Measurements from ENCODE around the gene RNF113A.
"Not testable (repeated sequence)": the region's sequence is repeated elsewhere in the genome, so short reads cannot be mapped to it uniquely, and the experiment has no call there.

Gene RNF113A

DNA sequence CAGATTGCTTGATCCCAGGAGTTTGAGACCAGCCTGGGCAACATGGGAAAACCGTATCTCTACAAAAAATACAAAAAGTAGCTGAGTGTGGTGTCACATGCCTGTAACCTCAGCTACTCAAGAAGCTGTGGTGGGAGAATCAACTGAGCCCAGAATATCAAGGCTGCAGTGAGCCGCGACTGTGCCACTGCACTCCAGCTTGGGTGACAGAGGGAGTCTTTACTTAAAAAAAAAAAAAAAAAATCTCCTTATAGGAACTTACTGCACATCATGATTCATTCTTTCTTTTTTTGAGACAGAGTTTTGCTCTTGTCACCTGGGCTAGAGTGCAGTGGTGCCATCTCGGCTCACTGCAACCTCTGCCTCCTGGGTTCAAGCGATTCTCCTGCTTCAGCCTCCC, 43.1 kb downstream of the RNF113A start:
- Histone ChIP-seq H3F3A (ENCODE audit: control insufficient read depth, insufficient read depth) (no peaks in the 10 kb centered on the region), H3K4me2 (ENCODE audit: low read length) (no peak overlapping the region)
- TF ChIP-seq, protein P1, sequence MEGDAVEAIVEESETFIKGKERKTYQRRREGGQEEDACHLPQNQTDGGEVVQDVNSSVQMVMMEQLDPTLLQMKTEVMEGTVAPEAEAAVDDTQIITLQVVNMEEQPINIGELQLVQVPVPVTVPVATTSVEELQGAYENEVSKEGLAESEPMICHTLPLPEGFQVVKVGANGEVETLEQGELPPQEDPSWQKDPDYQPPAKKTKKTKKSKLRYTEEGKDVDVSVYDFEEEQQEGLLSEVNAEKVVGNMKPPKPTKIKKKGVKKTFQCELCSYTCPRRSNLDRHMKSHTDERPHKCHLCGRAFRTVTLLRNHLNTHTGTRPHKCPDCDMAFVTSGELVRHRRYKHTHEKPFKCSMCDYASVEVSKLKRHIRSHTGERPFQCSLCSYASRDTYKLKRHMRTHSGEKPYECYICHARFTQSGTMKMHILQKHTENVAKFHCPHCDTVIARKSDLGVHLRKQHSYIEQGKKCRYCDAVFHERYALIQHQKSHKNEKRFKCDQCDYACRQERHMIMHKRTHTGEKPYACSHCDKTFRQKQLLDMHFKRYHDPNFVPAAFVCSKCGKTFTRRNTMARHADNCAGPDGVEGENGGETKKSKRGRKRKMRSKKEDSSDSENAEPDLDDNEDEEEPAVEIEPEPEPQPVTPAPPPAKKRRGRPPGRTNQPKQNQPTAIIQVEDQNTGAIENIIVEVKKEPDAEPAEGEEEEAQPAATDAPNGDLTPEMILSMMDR (IDR thresholded peaks at IDR 0.05; ENCODE audit: low read depth, low read length, poor library complexity, severe bottlenecking) = no peak
- TF ChIP-seq EZH2phosphoT487 (IDR thresholded peaks at IDR 0.05; ENCODE audit: borderline replicate concordance, low read length) = no peak

DNA sequence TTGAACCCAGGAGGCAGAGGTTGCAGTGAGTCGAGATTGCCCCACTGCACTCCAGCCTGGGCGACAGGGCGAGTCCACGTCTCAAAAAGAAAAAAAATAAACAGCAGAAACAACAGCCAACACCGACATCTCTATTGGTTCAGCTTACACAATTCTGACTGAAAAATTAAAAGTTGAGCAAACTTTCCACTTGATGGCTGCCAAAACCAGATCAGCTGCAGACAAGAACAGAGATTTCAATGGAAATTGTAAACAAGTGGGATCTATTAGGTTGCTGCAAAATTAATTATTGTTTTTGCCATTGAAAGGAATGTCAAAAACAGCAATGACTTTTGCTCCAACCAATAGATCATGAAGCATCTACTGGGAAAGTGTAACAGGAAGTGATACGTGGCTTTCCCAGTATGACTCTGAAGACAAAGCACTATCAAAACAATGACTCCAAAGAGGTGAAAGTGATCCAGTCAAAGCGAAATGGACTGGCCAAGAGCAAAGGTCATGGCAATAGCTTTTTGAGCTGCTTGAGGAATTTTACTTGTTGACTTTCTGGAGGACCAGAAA, 45.1 kb downstream of the RNF113A start:
- Histone ChIP-seq H3K79me2 (ENCODE audit: control insufficient read depth, low read length) (no peaks in the 10 kb centered on the region), H3K4me1 (ENCODE audit: control insufficient read depth, low read length) (no peaks in the 10 kb centered on the region), H3K4me3 (ENCODE audit: low read length) (no peak overlapping the region), H4K20me1 (ENCODE audit: control insufficient read depth, insufficient read depth, low read depth, low read length) (no peaks in the 10 kb centered on the region), H3K9me2 (replicated peaks; ENCODE audit: control insufficient read depth, low read length) (no peaks in the 10 kb centered on the region), H3K36me3 (ENCODE audit: control insufficient read depth, low read length) (peaks cover 3% of the 10 kb centered on the region; the same call in 1 of the 2 replicates), H3K4me2 (ENCODE audit: low read length) (no peak overlapping the region), H3F3A (ENCODE audit: control insufficient read depth, insufficient read depth) (no peaks in the 10 kb centered on the region), H3K27me3 (ENCODE audit: control insufficient read depth, low read length) (no peaks in the 10 kb centered on the region), H3K9me3 (ENCODE audit: control insufficient read depth, insufficient read depth, low read length) (no peaks in the 10 kb centered on the region), H3K27ac (ENCODE audit: low read depth, low read length) (no peak overlapping the region)
- TF ChIP-seq, protein P1 (IDR thresholded peaks at IDR 0.05; ENCODE audit: low read depth, low read length, poor library complexity, severe bottlenecking) = no peak
- no peak for TF ChIP-seq EZH2phosphoT487 (IDR thresholded peaks at IDR 0.05; ENCODE audit: borderline replicate concordance, low read length)

More for the DNA sequence above, 43.1 kb downstream of the RNF113A start:
- no peaks in the 10 kb centered on the region for H3K79me2 ChIP-seq (ENCODE audit: control insufficient read depth, low read length)
- H3K36me3 ChIP-seq (ENCODE audit: control insufficient read depth, low read length) = peaks cover 6% of the 10 kb centered on the region; the same call in 1 of the 2 replicates
- H3K4me1 ChIP-seq (ENCODE audit: control insufficient read depth, low read length) = no peaks in the 10 kb centered on the region
- H3K4me3 ChIP-seq (ENCODE audit: low read length) = no peak overlapping the region
- H3K27me3 ChIP-seq (ENCODE audit: control insufficient read depth, low read length) = no peaks in the 10 kb centered on the region
- H4K20me1 ChIP-seq (ENCODE audit: control insufficient read depth, insufficient read depth, low read depth, low read length) = no peaks in the 10 kb centered on the region
- H3K27ac ChIP-seq (ENCODE audit: low read depth, low read length) = no peak overlapping the region
- H3K9me2 ChIP-seq (replicated peaks; ENCODE audit: control insufficient read depth, low read length) = no peaks in the 10 kb centered on the region
- H3K9me3 ChIP-seq (ENCODE audit: control insufficient read depth, insufficient read depth, low read length) = no peaks in the 10 kb centered on the region

DNA sequence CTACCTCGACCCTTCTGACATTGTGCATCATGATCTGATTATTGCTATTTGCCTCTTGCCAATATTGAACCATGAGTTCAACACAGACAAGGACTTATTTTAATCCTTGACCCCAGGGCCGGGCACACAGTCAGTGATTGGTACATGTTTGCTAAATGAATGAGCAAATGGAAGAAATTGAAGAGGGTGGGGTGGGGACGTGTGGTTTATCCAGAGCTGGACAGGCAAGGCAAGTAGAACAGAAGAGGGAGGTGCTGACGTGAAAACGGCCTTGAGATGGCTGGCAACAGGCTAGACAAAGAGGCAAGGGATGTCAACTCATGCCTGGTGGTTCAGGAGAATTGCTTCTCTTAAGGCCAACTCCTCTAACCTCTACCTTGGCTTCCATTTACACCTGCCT, 47.3 kb downstream of the RNF113A start:
- H3K9me3 ChIP-seq (ENCODE audit: control insufficient read depth, insufficient read depth, low read length); H3K4me2 ChIP-seq (ENCODE audit: low read length); H3K27me3 ChIP-seq (ENCODE audit: control insufficient read depth, low read length); H3K4me1 ChIP-seq (ENCODE audit: control insufficient read depth, low read length); H3K36me3 ChIP-seq (ENCODE audit: control insufficient read depth, low read length); H3K9me2 ChIP-seq (replicated peaks; ENCODE audit: control insufficient read depth, low read length); H3K79me2 ChIP-seq (ENCODE audit: control insufficient read depth, low read length); H4K20me1 ChIP-seq (ENCODE audit: control insufficient read depth, insufficient read depth, low read depth, low read length); H3F3A ChIP-seq (ENCODE audit: control insufficient read depth, insufficient read depth); H3K27ac ChIP-seq (ENCODE audit: low read depth, low read length); H3K4me3 ChIP-seq (ENCODE audit: low read length): not testable (repeated sequence)

DNA sequence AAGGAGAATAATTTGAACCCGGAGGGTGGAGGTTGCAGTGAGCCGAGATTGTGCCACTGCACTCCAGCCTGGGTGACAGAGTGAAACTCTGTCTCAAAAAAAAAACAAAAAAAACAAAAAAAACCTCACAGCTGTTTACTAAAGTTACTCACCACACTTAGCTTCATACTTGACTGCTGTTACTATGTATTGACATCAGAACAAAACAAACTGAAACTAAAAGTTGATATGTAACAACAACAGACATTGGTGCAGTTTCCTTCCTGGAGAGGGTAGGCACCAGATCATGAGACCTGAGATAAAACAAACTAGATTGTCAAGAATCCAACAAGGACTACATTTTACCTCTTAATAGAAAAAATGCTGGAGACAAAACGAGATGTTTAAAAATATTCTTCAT, 49.8 kb downstream of the RNF113A start:
- H3K79me2 ChIP-seq (ENCODE audit: control insufficient read depth, low read length); H3K27me3 ChIP-seq (ENCODE audit: control insufficient read depth, low read length); H3K27ac ChIP-seq (ENCODE audit: low read depth, low read length); H3K4me2 ChIP-seq (ENCODE audit: low read length); H3K36me3 ChIP-seq (ENCODE audit: control insufficient read depth, low read length); H3K9me3 ChIP-seq (ENCODE audit: control insufficient read depth, insufficient read depth, low read length); H3K9me2 ChIP-seq (replicated peaks; ENCODE audit: control insufficient read depth, low read length); H3F3A ChIP-seq (ENCODE audit: control insufficient read depth, insufficient read depth); H3K4me3 ChIP-seq (ENCODE audit: low read length); H3K4me1 ChIP-seq (ENCODE audit: control insufficient read depth, low read length); H4K20me1 ChIP-seq (ENCODE audit: control insufficient read depth, insufficient read depth, low read depth, low read length): not testable (repeated sequence)
